ENCODE results near the gene CAPS. TPM values are rescaled to one million over a fixed set of nuclear protein-coding genes. Genes with fewer than 3 reads are reported as not detected.

The CAPS gene
- total RNA-seq, 1 experiment from 2014 or later, result 7.2 TPM

DNA sequence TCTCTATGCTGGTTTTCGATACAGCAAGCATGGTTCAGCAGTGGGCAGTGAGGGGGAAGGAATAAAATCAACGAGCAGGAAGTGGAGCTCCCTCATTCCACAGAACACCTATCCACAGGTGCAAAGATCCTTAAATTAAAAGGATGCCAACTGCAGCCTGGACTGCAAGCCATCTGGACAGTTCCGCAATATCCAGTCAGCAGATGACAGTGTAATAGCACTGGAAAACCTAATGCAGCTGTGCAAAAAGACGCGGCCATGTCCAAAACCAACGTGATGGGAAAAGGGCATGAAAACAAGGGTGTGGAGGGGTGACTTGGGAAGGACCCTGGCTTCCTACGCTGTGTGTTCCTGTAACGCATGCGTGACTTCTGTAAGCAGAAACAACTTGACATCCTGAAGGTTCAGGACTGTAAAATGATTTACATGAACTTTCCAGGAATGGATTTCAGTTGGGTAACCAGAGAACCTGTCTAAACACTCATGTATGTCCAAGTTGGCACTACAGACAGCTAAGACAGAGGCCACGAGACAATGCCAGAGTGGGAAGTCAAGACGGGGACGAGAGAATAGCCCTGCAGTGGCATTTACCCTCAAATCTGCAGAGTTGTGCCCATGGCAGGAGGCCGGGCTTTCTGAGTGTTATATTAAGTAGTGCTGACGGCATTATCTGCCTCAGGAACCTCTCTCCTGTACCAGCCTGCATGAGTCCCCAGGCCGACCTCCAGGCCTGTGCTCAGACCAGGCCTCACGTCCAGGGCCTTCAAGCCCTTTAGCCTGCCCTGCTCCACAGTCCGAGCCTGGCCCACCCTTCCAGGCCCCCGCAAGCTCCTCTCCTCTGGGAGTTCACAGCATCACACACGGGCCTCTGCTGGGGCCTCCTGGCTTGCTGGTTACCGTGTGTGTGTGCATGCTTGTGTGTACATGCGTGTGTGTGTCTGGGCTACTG is 26.5 kb downstream of the CAPS start:
- DNase-seq, result no peak
- ChIA-PET POLR2A (no interaction called here), CTCF (no interaction called here)
- Mint-ChIP-seq H3K36me3 (ENCODE audit: insufficient read depth, unreplicated experiment) (peaks cover 60% of the 10 kb centered on the region), H3K4me1 (ENCODE audit: low read depth, unreplicated experiment) (no peaks in the 10 kb centered on the region), H3K27me3 (ENCODE audit: insufficient read depth, unreplicated experiment) (no peaks in the 10 kb centered on the region), H3K27ac (ENCODE audit: unreplicated experiment) (no peak overlapping the region), H3K4me3 (ENCODE audit: unreplicated experiment) (no peak overlapping the region), H3K9me3 (ENCODE audit: unreplicated experiment) (no peaks in the 10 kb centered on the region)
- H3K27me3 ChIP-seq (replicated peaks; ENCODE audit: control insufficient read depth, insufficient read depth, low read length), result no peaks in the 10 kb centered on the region
- TF ChIP-seq, protein P1, sequence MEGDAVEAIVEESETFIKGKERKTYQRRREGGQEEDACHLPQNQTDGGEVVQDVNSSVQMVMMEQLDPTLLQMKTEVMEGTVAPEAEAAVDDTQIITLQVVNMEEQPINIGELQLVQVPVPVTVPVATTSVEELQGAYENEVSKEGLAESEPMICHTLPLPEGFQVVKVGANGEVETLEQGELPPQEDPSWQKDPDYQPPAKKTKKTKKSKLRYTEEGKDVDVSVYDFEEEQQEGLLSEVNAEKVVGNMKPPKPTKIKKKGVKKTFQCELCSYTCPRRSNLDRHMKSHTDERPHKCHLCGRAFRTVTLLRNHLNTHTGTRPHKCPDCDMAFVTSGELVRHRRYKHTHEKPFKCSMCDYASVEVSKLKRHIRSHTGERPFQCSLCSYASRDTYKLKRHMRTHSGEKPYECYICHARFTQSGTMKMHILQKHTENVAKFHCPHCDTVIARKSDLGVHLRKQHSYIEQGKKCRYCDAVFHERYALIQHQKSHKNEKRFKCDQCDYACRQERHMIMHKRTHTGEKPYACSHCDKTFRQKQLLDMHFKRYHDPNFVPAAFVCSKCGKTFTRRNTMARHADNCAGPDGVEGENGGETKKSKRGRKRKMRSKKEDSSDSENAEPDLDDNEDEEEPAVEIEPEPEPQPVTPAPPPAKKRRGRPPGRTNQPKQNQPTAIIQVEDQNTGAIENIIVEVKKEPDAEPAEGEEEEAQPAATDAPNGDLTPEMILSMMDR (IDR thresholded peaks at IDR 0.05; ENCODE audit: insufficient read depth in 1 of 2, low read depth in 1 of 2, low read length in 1 of 2, severe bottlenecking in 1 of 2, unreplicated experiment in 1 of 2), result no peak
- no peaks in the 10 kb centered on the region for H3K4me1 ChIP-seq
- BruUV-seq (replicated peaks), result no TSS peak
- peaks cover 2% of the 10 kb centered on the region; the same call in 1 of the 2 replicates for H3K36me3 ChIP-seq (ENCODE audit: control insufficient read depth, insufficient read depth, low read length)
- intact Hi-C loops (cut with micrococcal nuclease; ENCODE audit: unreplicated experiment), result no loop called here
- no peaks in the 10 kb centered on the region for H3K9me3 ChIP-seq
- H3K4me3 ChIP-seq (ENCODE audit: low read depth, low read length), result no peak overlapping the region

DNA sequence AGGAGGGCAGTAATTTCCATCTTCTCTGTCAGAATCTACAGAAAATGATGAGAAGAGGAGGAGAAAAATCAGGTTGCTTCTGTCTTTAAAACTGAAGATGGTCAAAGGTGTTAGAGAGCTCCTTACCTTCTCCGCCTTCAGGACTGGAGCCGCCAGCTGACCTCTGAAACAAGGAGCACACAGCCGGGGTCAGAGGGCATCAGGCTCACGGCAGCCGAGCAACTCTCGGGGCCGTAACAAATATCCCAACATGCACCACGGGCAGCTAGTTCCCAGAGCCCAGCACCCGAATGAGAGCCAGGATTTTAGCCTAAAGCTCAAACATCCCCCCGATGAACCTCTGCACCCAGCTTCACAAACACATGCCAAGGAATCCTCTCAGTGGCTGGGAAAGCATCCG is 27.6 kb downstream of the CAPS start:
- TF ChIP-seq, protein P1 (IDR thresholded peaks at IDR 0.05; ENCODE audit: insufficient read depth in 1 of 2, low read depth in 1 of 2, low read length in 1 of 2, severe bottlenecking in 1 of 2, unreplicated experiment in 1 of 2), result no peak
- Histone ChIP-seq H3K4me1 (no peaks in the 10 kb centered on the region), H3K9me3 (no peaks in the 10 kb centered on the region), H3K27me3 (replicated peaks; ENCODE audit: control insufficient read depth, insufficient read depth, low read length) (no peaks in the 10 kb centered on the region), H3K4me3 (ENCODE audit: low read depth, low read length) (no peak overlapping the region), H3K36me3 (ENCODE audit: control insufficient read depth, insufficient read depth, low read length) (peaks cover 6% of the 10 kb centered on the region)
- intact Hi-C loops (cut with micrococcal nuclease; ENCODE audit: unreplicated experiment), result no loop called here
- H3K27ac Mint-ChIP-seq (ENCODE audit: unreplicated experiment), result no peak overlapping the region
- POLR2A ChIA-PET, result no interaction called here
- no peak for DNase-seq
- no TSS peak for BruUV-seq (replicated peaks)
- peaks cover 58% of the 10 kb centered on the region for H3K36me3 Mint-ChIP-seq (ENCODE audit: insufficient read depth, unreplicated experiment)
- no peaks in the 10 kb centered on the region for H3K27me3 Mint-ChIP-seq (ENCODE audit: insufficient read depth, unreplicated experiment)
- CTCF ChIA-PET, result no interaction called here
- no peaks in the 10 kb centered on the region for H3K4me1 Mint-ChIP-seq (ENCODE audit: low read depth, unreplicated experiment)
- no peak overlapping the region for H3K4me3 Mint-ChIP-seq (ENCODE audit: unreplicated experiment)
- no peaks in the 10 kb centered on the region for H3K9me3 Mint-ChIP-seq (ENCODE audit: unreplicated experiment)

DNA sequence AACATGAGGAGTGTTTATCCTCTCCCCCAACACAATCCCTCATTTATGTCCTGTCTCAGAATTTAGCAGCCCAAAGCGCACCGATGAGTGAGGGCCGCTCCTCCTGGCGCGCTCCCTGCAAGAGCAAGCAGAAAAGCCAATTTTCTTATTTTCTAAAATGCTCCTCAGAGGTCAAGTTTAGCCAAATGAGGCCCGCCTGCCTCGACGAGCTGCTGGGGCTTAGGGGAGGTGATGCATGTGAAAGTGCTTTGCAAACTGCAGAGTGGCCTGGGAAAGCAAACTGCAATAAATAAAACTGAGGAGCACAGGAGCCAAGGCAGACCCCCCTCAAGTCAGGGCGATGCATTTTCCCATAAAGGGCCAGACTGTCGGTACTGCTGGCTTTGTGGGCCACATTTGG is 29.0 kb downstream of the CAPS start:
- Histone ChIP-seq H3K9me3 (no peaks in the 10 kb centered on the region), H3K4me1 (no peaks in the 10 kb centered on the region), H3K27me3 (replicated peaks; ENCODE audit: control insufficient read depth, insufficient read depth, low read length) (no peaks in the 10 kb centered on the region), H3K36me3 (ENCODE audit: control insufficient read depth, insufficient read depth, low read length) (peaks cover 6% of the 10 kb centered on the region), H3K4me3 (ENCODE audit: low read depth, low read length) (no peak overlapping the region)
- Mint-ChIP-seq H3K9me3 (ENCODE audit: unreplicated experiment) (no peaks in the 10 kb centered on the region), H3K27ac (ENCODE audit: unreplicated experiment) (no peak overlapping the region), H3K4me3 (ENCODE audit: unreplicated experiment) (no peak overlapping the region), H3K36me3 (ENCODE audit: insufficient read depth, unreplicated experiment) (peaks cover 49% of the 10 kb centered on the region), H3K4me1 (ENCODE audit: low read depth, unreplicated experiment) (no peaks in the 10 kb centered on the region), H3K27me3 (ENCODE audit: insufficient read depth, unreplicated experiment) (no peaks in the 10 kb centered on the region)
- ChIA-PET POLR2A (no interaction called here), CTCF (no interaction called here)
- TF ChIP-seq, protein P1 (IDR thresholded peaks at IDR 0.05; ENCODE audit: insufficient read depth in 1 of 2, low read depth in 1 of 2, low read length in 1 of 2, severe bottlenecking in 1 of 2, unreplicated experiment in 1 of 2), result no peak
- no peak for DNase-seq
- no TSS peak for BruUV-seq (replicated peaks)
- intact Hi-C loops (cut with micrococcal nuclease; ENCODE audit: unreplicated experiment), result no loop called here
